Measurements from ENCODE around the gene NAV2. TPM values are rescaled to one million over a fixed set of nuclear protein-coding genes. Genes with fewer than 3 reads are reported as not detected.

The NAV2 gene
- total and polyA plus RNA-seq, 2 donors (not counting 1 experiment from before 2014, with no cell fraction given): 8.1 to 14.0 TPM

- Histone ChIP-seq H3K27me3 (ENCODE audit: control insufficient read depth, insufficient read depth, low read length) (no peaks in the 10 kb centered on the region), H3K4me3 (replicated peaks in 1 of 4; ENCODE audit: control extremely low read depth in 1 of 4, insufficient read depth in 1 of 4, low read depth in 3 of 4, low read length in 4 of 4) (no peak overlapping the region), H3K9ac (ENCODE audit: insufficient read depth, low read length) (no peak overlapping the region), H3K4me1 (ENCODE audit: control insufficient read depth, extremely low read depth, insufficient read depth, low read length) (peaks cover 4% of the 10 kb centered on the region), H3K27ac (ENCODE audit: insufficient read depth, low read length) (no peak overlapping the region), H2AFZ (ENCODE audit: low read length) (no peak overlapping the region), H3K9me3 (ENCODE audit: control insufficient read depth, insufficient read depth, low read depth, low read length) (no peaks in the 10 kb centered on the region), H4K20me1 (ENCODE audit: control insufficient read depth, extremely low read depth, insufficient read depth, low read length) (peaks cover 3% of the 10 kb centered on the region), H3K79me2 (ENCODE audit: control insufficient read depth, insufficient read depth, low read length) (peaks cover 14% of the 10 kb centered on the region), H3K36me3 (ENCODE audit: control insufficient read depth, insufficient read depth, low read length) (peaks cover 4% of the 10 kb centered on the region), H3K4me2 (ENCODE audit: extremely low read depth, insufficient read depth, low read length) (no peak overlapping the region)
- DNase-seq (ENCODE audit: low read depth in 2 of 2): no peak
- TF ChIP-seq EZH2 (IDR thresholded peaks at IDR 0.05; ENCODE audit: low read length, missing control alignments) (no peak), CTCF (conservative IDR thresholded peaks at IDR 0.05 in 1 of 2, IDR thresholded peaks at IDR 0.05 in 1 of 2; ENCODE audit: low read depth in 1 of 2, low read length in 2 of 2) (no peak)
Measured at GRCh38 chr11:19961225-19961624, 248.6 kb downstream of the NAV2 start.

- no peak overlapping the region for H3K9ac ChIP-seq (ENCODE audit: insufficient read depth, low read length)
- H3K36me3 ChIP-seq (ENCODE audit: control insufficient read depth, insufficient read depth, low read length): peaks cover 4% of the 10 kb centered on the region
- H3K9me3 ChIP-seq (ENCODE audit: control insufficient read depth, insufficient read depth, low read depth, low read length): no peaks in the 10 kb centered on the region
- no peaks in the 10 kb centered on the region for H3K27me3 ChIP-seq (ENCODE audit: control insufficient read depth, insufficient read depth, low read length)
- peak overlapping the region; percentile 66 for H3K27ac ChIP-seq (ENCODE audit: insufficient read depth, low read length)
- peaks cover 3% of the 10 kb centered on the region for H4K20me1 ChIP-seq (ENCODE audit: control insufficient read depth, extremely low read depth, insufficient read depth, low read length)
- no peak for DNase-seq (ENCODE audit: low read depth in 2 of 2)
- H3K79me2 ChIP-seq (ENCODE audit: control insufficient read depth, insufficient read depth, low read length): peaks cover 9% of the 10 kb centered on the region
- H3K4me3 ChIP-seq (replicated peaks in 1 of 4; ENCODE audit: control extremely low read depth in 1 of 4, insufficient read depth in 1 of 4, low read depth in 3 of 4, low read length in 4 of 4): no peak overlapping the region
- no peak overlapping the region for H2AFZ ChIP-seq (ENCODE audit: low read length)
- no peak for TF ChIP-seq CTCF (conservative IDR thresholded peaks at IDR 0.05 in 1 of 2, IDR thresholded peaks at IDR 0.05 in 1 of 2; ENCODE audit: low read depth in 1 of 2, low read length in 2 of 2)
- no peak for TF ChIP-seq EZH2 (IDR thresholded peaks at IDR 0.05; ENCODE audit: low read length, missing control alignments)
- peaks cover 4% of the 10 kb centered on the region for H3K4me1 ChIP-seq (ENCODE audit: control insufficient read depth, extremely low read depth, insufficient read depth, low read length)
- H3K4me2 ChIP-seq (ENCODE audit: extremely low read depth, insufficient read depth, low read length): no peak overlapping the region
Measured at GRCh38 chr11:19962053-19962800, 249.6 kb downstream of the NAV2 start.

GRCh38 chr11:19962801-19963175 lies 250.2 kb downstream of the NAV2 start:
- no peaks in the 10 kb centered on the region for H3K9me3 ChIP-seq (ENCODE audit: control insufficient read depth, insufficient read depth, low read depth, low read length)
- no peak overlapping the region for H3K4me3 ChIP-seq (replicated peaks in 1 of 4; ENCODE audit: control extremely low read depth in 1 of 4, insufficient read depth in 1 of 4, low read depth in 3 of 4, low read length in 4 of 4)
- no peaks in the 10 kb centered on the region for H3K27me3 ChIP-seq (ENCODE audit: control insufficient read depth, insufficient read depth, low read length)
- peaks cover 4% of the 10 kb centered on the region for H3K36me3 ChIP-seq (ENCODE audit: control insufficient read depth, insufficient read depth, low read length)
- peaks cover 4% of the 10 kb centered on the region for H3K4me1 ChIP-seq (ENCODE audit: control insufficient read depth, extremely low read depth, insufficient read depth, low read length)
- TF ChIP-seq EZH2 (IDR thresholded peaks at IDR 0.05; ENCODE audit: low read length, missing control alignments) (no peak), CTCF (conservative IDR thresholded peaks at IDR 0.05 in 1 of 2, IDR thresholded peaks at IDR 0.05 in 1 of 2; ENCODE audit: low read depth in 1 of 2, low read length in 2 of 2) (no peak)
- H4K20me1 ChIP-seq (ENCODE audit: control insufficient read depth, extremely low read depth, insufficient read depth, low read length): peaks cover 3% of the 10 kb centered on the region
- peaks cover 9% of the 10 kb centered on the region for H3K79me2 ChIP-seq (ENCODE audit: control insufficient read depth, insufficient read depth, low read length)
- no peak overlapping the region for H2AFZ ChIP-seq (ENCODE audit: low read length)
- H3K9ac ChIP-seq (ENCODE audit: insufficient read depth, low read length): no peak overlapping the region
- peak overlapping the region; percentile 66 for H3K27ac ChIP-seq (ENCODE audit: insufficient read depth, low read length)
- no peak overlapping the region for H3K4me2 ChIP-seq (ENCODE audit: extremely low read depth, insufficient read depth, low read length)
- peak; percentile 93 to 95 for DNase-seq (ENCODE audit: low read depth in 2 of 2)
